ENCODE measurements around the gene NSG2. TPM values are rescaled to one million over a fixed set of nuclear protein-coding genes. Genes with fewer than 3 reads are reported as not detected.

Gene NSG2
- total RNA-seq, 1 experiment from 2014 or later = not detected

- no peak for DNase-seq (ENCODE audit: low read depth)
Measured at GRCh38 chr5:174059247-174059646, 13.7 kb downstream of the NSG2 start.

- no peak for DNase-seq (ENCODE audit: low read depth)
Measured at GRCh38 chr5:174063082-174063756, 17.7 kb downstream of the NSG2 start.

GRCh38 chr5:174064171-174064570 lies 18.7 kb downstream of the NSG2 start:
- DNase-seq (ENCODE audit: low read depth) = no peak

GRCh38 chr5:174065528-174066197 lies 20.2 kb downstream of the NSG2 start:
- no peak for DNase-seq (ENCODE audit: low read depth)

GRCh38 chr5:174067499-174067898 lies 22.0 kb downstream of the NSG2 start:
- no peak for DNase-seq (ENCODE audit: low read depth)

- no peak for DNase-seq (ENCODE audit: low read depth)
Measured at GRCh38 chr5:174071484-174071883, 26.0 kb downstream of the NSG2 start.

GRCh38 chr5:174073122-174073660 lies 27.7 kb downstream of the NSG2 start:
- DNase-seq (ENCODE audit: low read depth) = no peak

- DNase-seq (ENCODE audit: low read depth) = no peak
Measured at GRCh38 chr5:174074369-174074768, 28.9 kb downstream of the NSG2 start.

GRCh38 chr5:174078416-174078815 lies 32.9 kb downstream of the NSG2 start:
- DNase-seq (ENCODE audit: low read depth) = no peak

GRCh38 chr5:174082286-174082685 lies 36.8 kb downstream of the NSG2 start:
- peak; percentile 20 for DNase-seq (ENCODE audit: low read depth)

- DNase-seq (ENCODE audit: low read depth) = no peak
Measured at GRCh38 chr5:174083056-174083827, 37.7 kb downstream of the NSG2 start.

- DNase-seq (ENCODE audit: low read depth) = no peak
Measured at GRCh38 chr5:174084691-174085154, 39.2 kb downstream of the NSG2 start.

GRCh38 chr5:174086751-174087150 lies 41.2 kb downstream of the NSG2 start:
- no peak for DNase-seq (ENCODE audit: low read depth)

GRCh38 chr5:174087783-174088182 lies 42.3 kb downstream of the NSG2 start:
- DNase-seq (ENCODE audit: low read depth) = no peak

GRCh38 chr5:174090129-174090528 lies 44.6 kb downstream of the NSG2 start:
- no peak for DNase-seq (ENCODE audit: low read depth)

- no peak for DNase-seq (ENCODE audit: low read depth)
Measured at GRCh38 chr5:174093123-174093522, 47.6 kb downstream of the NSG2 start.

GRCh38 chr5:174094857-174095606 lies 49.5 kb downstream of the NSG2 start:
- DNase-seq (ENCODE audit: low read depth) = no peak

GRCh38 chr5:174096619-174097018 lies 51.1 kb downstream of the NSG2 start:
- DNase-seq (ENCODE audit: low read depth) = no peak

GRCh38 chr5:174097486-174098185 lies 52.1 kb downstream of the NSG2 start:
- DNase-seq (ENCODE audit: low read depth) = peak; percentile 63

- DNase-seq (ENCODE audit: low read depth) = no peak
Measured at GRCh38 chr5:174098694-174099093, 53.2 kb downstream of the NSG2 start.

- no peak for DNase-seq (ENCODE audit: low read depth)
Measured at GRCh38 chr5:174100490-174100889, 55.0 kb downstream of the NSG2 start.
